HG02759 (cell line): ENCODE results near the gene IL23A.
"Not testable (repeated sequence)": the region's sequence is repeated elsewhere in the genome, so short reads cannot be mapped to it uniquely, and the experiment has no call there.

Experiments used
- ATAC-seq: cut with Tn5 transposase; IDR thresholded peaks from one replicate; pipeline ENCODE4 v1.9.1; 2021; ENCODE audit warnings: mild to moderate bottlenecking, moderate library complexity; ENCODE audit not compliant: unreplicated experiment

IL23A gene, protein sequence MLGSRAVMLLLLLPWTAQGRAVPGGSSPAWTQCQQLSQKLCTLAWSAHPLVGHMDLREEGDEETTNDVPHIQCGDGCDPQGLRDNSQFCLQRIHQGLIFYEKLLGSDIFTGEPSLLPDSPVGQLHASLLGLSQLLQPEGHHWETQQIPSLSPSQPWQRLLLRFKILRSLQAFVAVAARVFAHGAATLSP

DNA sequence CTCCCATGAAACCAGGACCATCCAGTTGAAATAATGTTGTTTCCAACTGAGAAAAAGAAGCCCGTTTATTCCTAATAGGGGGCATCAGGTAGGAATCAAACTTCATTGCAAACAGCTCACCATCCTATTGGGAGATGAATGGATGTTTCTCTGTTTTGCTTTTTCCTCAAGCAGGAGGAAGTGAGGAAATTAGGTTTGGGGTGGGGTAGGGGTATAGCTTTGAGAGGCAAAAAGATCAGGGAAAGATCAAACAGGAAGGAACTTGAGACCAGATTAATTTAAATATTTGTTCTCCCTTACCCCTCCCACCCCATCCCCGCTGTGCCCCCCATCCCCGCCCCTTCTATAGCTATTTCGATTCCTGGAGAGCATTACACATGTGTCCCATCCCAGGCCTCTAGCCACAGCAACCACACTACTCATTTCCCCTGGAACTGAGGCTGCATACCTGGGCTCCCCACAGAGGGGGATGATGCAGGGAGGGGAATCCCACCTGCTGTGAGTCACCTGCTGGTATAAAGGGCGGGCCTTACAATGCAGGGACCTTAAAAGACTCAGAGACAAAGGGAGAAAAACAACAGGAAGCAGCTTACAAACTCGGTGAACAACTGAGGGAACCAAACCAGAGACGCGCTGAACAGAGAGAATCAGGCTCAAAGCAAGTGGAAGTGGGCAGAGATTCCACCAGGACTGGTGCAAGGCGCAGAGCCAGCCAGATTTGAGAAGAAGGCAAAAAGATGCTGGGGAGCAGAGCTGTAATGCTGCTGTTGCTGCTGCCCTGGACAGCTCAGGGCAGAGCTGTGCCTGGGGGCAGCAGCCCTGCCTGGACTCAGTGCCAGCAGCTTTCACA, at the start of gene IL23A:
IL23A (plus strand) TSS at position 577 of the 850 bp plus-strand sequence; CDS start at position 738, 161 bp downstream.
- peak; percentile 39 for ATAC-seq

DNA sequence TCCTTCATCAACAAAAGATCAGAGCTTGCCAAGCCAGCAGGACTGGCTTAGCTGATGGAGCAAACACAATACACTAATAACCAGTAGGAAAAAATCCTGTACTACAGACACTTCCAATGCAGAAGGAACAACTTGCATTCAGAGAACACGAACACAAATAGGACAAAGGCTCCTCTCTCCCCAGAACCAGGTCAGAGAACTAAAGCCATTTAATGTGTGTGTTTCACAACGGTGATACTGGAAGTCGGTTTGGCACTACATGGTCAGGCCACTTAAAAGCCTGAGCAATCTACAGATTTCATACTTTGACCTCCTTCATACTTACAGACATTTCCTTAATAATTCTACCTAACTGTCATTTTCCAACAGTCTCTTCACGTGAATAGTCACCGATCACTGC, 44.9 kb upstream of the IL23A start:
- ATAC-seq, result no peak

DNA sequence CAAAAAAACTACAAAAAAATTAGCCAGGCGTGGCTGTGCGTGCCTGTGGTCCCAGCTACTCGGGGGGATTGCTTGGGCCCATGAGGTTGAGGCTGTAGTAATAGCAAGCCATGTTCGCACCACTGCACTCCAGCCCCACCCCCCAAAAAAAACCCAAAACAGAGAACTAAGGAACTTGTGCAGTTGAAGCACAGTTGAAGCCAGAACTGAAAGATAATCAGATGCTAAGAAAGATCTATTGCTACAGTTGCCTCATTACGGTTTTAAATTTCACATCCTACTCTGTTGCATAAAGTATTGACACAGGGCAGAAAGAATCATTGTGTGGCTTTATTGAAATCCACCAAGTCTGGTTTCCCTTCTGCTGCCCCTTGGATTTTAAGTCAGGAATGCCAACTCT, 42.4 kb upstream of the IL23A start:
- ATAC-seq, result no peak

DNA sequence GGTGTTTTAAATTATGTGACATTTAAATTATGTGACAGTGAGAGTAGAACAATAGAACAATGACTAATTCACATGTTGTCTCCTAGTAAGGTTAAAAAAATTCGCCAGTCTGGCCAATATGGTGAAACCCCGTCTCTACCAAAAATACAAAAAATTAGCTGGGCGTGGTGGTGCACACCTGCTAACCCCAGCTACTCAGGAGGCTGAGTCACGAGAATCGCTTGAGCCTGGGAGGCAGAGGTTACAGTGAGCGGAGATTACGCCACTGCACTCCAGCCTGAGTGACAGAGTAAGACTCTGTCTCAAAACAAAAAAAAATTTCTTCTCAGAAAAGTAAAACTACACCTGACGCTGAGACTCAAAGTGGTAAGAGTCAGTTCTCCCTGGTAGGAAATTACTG, 41.3 kb upstream of the IL23A start:
- no peak for ATAC-seq

- no peak for ATAC-seq
Observed at GRCh38 chr12:56298828-56299227, 39.9 kb upstream of the IL23A start.

DNA sequence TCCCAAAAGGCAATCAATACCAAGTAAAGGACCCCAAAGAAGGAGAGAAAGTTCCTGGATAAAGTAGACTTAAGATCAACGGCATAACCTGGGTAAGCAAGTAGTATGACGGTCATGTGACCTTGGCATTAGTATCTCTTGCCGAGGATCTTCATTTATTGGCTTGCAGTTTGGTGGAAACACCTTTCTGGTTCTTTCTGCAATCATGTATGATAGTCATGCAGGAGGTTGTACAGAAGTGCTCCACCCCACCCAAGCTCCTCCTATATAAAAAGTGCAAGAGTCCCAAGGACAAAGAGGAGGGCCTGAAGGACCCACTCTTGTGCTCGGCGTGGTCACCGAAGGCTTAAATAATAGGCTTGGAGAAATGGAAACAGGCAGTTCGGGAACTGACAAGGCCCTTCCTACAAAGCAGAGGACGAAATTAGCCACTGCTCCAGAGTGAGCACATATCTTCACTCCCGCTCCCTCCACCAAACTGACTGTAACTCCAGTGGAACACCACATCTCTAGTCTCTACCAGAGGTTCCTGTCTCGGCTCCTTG, 39.3 kb upstream of the IL23A start:
- ATAC-seq, result no peak

DNA sequence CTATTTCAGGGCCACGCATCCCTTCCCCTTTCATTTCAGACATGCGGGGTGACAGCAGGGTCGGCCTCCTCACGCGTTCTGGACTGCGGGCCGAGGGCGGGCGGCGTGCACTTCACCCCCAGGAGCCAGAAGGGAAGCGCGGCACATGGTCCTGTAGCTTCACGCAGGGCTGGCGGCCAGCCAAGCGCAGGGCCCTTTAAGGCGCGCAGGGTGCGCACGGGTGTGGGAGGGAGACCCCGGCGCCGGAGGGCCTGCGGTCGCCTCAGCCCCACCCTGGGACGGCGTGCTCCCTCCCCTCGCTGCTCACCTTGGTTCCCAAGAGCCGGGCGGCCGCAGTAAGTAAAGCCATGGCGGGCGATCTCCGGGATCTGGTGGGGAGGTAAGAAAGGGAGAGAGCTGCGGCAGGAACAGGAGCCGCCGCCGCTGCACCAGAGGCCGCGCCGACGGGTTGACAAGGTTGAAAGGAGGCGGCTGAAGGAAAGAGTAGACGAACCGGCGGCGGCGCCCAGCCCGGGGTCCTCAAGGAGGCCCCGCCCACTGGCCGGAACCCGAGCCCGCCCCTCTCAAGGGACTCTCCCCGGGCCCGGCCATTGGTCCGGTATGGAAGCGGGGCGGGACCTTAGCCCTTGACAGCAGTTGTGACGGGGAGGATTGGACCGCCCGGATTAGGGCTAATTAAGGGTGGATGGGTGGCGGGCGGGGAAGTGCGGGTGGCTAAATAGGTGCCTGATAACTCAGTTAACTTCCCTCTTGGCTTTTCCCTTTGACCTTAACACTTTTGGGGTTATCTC, 38.6 kb upstream of the IL23A start, which contains the start of gene CS:
CS (minus strand) TSS at position 478 of the 791 bp plus-strand sequence; CDS start at position 349, 129 bp downstream.
- peak; percentile 92 for ATAC-seq

GRCh38 chr12:56300644-56301464, 37.8 kb upstream of the IL23A start:
- no peak for ATAC-seq

- ATAC-seq, result no peak
Observed at GRCh38 chr12:56304276-56304675, 34.4 kb upstream of the IL23A start.

DNA sequence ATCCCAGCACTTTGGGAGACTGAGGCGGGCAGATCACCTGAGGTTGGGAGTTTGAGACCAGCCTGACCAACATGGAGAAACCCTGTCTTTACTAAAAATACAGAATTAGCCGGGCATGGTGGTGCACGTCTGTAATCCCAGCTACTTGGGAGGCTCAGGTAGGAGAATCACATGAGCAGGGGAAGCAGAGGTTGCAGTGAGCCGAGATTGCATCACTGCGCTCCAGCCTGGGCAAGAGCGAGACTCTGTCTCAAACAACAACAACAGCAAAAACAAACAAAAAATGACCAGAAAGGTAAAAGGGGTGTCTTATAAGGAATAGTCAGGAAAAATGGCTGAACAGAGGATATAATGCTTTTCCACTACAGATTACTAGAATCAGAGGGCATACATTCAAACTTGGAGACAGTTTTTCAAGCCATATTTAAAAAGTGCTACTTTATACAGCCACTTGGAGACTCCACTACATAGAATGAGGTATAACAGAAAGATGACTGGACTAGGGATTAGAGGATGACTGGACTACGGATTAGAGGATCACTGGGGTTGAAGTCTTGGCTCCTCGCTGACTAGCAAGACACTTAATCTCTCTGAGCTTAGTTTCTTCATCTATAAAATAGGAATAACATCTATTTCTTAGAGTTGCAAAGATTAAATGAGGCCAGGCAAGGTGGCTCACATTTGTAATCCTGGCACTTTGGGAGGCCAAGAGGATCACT, 33.7 kb upstream of the IL23A start:
- ATAC-seq, result no peak

DNA sequence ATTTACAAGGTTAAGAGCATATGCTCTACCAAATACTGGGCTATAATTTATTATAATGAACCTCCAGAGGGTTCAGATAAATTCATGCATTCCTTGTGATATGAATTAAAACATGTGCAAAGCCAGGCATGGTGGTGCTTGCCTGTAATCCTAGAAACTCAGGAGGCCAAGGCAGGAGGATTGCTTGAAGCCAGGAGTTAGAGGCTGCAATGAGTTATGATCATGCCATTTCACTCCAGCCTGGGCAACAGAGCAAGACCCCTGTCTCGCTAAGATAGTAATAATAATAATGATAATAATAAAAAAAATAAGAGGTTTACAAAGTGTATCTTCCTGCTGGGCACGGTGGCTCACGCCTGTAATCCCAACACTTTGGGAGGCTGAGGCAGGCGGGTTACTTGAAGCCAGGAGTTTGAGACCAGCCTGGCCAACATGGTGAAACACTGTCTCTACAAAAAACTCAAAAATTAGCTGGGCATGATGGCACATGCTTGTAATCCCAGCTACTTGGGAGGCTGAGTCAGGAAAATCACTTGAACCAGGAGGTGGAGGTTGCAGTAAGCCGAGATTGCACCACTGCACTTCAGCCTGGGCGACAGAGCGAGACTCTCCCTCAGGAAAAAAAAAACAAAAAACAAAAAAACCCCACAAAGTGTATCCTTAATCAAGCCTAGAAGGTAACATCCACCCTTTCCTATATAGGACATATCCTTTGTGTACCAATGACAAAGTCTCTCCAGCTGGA, 31.3 kb upstream of the IL23A start:
- no peak for ATAC-seq

- no peak for ATAC-seq
Observed at GRCh38 chr12:56308714-56309113, 30.0 kb upstream of the IL23A start.

- ATAC-seq, result no peak
Observed at GRCh38 chr12:56311003-56311402, 27.7 kb upstream of the IL23A start.

DNA sequence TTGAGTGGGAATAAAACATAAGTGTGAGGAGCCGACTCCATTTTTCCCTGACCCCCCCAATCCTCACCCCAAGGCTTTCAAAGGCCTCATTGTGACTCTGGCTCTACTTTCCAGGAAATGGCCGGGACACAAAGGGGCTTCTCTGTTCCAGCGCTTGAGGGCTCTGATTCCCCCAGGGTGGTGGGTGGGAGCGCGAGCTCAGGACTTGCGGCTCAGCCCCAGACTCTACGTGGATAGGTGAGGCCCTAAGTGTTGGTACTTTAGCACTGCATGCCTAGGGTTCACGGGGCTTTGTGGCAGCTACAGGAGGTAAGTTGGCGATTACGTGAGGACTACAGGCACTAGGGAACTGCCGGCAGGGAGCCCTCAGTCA, 23.4 kb upstream of the IL23A start:
- no peak for ATAC-seq

DNA sequence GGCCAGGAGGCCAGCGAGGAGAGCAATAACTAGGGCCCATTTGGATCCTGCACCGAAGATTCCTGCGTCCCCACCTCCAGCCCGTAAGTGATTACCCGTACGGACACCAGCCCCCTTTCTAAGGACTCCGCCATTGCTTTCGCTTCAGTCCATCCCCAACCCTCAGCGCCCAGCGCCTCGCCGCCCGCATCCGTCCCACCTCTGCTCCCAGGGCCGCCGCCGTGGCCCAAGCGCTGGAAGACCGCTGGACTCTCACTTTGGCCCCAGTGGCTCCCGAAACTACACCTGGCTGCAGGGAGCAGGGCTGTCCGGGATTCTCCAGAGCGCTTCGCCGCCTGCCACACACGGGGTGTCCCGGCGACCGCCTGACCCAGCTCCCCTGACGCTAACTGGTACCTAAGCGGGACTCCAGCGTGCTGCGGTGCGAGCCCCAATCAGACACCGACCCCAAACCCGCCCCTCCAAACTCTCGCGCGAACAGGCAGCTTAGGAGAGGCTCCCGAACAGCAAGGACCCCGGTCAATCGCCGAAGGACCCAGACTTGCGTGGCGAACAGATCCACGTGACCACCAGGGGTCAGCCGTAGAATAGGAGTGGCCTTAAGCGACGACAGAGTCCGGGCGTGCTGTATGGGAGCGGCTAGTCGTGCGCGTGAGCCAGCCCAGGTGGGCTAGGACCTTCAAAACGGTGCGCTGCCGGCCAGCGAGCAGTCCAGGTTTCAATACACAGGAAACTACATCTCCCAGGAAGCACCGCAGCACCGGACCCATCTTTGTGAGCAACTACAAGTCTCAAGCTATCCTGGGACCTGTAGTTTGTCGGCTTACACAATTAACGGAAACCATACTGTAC, 22.8 kb upstream of the IL23A start, which contains the start of gene CNPY2:
CNPY2 (minus strand) TSS at position 367 of the 852 bp plus-strand sequence. CDS start 771 bp downstream, outside the sequence.
- peak; percentile 90 for ATAC-seq

DNA sequence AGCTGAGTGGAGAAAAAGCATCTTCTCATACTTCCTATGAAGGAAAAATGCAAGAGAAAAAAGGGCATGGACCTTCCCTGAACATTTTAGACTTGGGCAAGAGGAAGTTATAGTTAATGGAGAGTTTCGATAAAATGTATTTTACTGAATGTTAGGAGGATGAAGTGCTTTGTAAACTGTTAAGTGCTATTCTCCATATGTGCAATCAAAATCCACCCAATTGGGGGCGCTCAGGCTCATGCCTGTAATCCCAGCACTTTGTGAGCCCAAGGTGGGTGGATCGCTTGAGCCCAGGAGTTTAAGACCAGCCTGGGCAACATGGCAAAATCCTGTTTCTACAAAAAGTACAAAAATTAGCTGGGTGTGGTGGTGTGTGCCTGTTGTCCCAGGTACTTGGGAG, 21.0 kb upstream of the IL23A start:
- ATAC-seq, result no peak

- ATAC-seq, result no peak
Observed at GRCh38 chr12:56321027-56321426, 17.7 kb upstream of the IL23A start.

GRCh38 chr12:56321610-56322009, 17.1 kb upstream of the IL23A start:
- ATAC-seq, result not testable (repeated sequence)
